ENCODE measurements around the gene TM9SF2. TPM values are rescaled to one million over a fixed set of nuclear protein-coding genes. Genes with fewer than 3 reads are reported as not detected.
A peak's percentile ranks its signal among the peaks of the same experiment; 100 is the strongest.

TM9SF2 gene
- polyA plus RNA-seq, 2 donors, result 26.3 to 48.0 TPM

- Histone ChIP-seq H3K4me3 (ENCODE audit: low read depth in 1 of 2, low read length in 2 of 2) (no peak overlapping the region), H3K27me3 (ENCODE audit: control insufficient read depth in 1 of 2, insufficient read depth in 2 of 2, low read length in 2 of 2) (no peaks in the 10 kb centered on the region), H3K9me3 (ENCODE audit: control insufficient read depth in 2 of 2, insufficient read depth in 1 of 2, low read depth in 1 of 2, low read length in 1 of 2) (no peaks in the 10 kb centered on the region), H3K4me1 (ENCODE audit: control insufficient read depth in 2 of 2, insufficient read depth in 2 of 2, low read length in 1 of 2) (no peaks in the 10 kb centered on the region), H3K36me3 (ENCODE audit: control insufficient read depth in 2 of 2, insufficient read depth in 2 of 2, low read length in 1 of 2) (peaks cover 0 to 12% of the 10 kb centered on the region in 2 donors), H3K27ac (ENCODE audit: low read depth in 2 of 2, low read length in 1 of 2) (no peak overlapping the region)
- WGBS, 2 donors, result 76 to 81% methylated on average over 7 of the region's 7 CpGs
Measured at GRCh38 chr13:99526549-99526948, 25.3 kb downstream of the TM9SF2 start.

GRCh38 chr13:99527301-99527700, 26.0 kb downstream of the TM9SF2 start:
- Histone ChIP-seq H3K27ac (ENCODE audit: low read depth in 2 of 2, low read length in 1 of 2) (no peak overlapping the region), H3K4me1 (ENCODE audit: control insufficient read depth in 2 of 2, insufficient read depth in 2 of 2, low read length in 1 of 2) (no peaks in the 10 kb centered on the region), H3K9me3 (ENCODE audit: control insufficient read depth in 2 of 2, insufficient read depth in 1 of 2, low read depth in 1 of 2, low read length in 1 of 2) (no peaks in the 10 kb centered on the region), H3K36me3 (ENCODE audit: control insufficient read depth in 2 of 2, insufficient read depth in 2 of 2, low read length in 1 of 2) (peaks cover 0 to 11% of the 10 kb centered on the region in 2 donors), H3K27me3 (ENCODE audit: control insufficient read depth in 1 of 2, insufficient read depth in 2 of 2, low read length in 2 of 2) (no peaks in the 10 kb centered on the region), H3K4me3 (ENCODE audit: low read depth in 1 of 2, low read length in 2 of 2) (no peak overlapping the region)
- WGBS, 2 donors, result 74 to 80% methylated on average over 6 of the region's 6 CpGs

DNA sequence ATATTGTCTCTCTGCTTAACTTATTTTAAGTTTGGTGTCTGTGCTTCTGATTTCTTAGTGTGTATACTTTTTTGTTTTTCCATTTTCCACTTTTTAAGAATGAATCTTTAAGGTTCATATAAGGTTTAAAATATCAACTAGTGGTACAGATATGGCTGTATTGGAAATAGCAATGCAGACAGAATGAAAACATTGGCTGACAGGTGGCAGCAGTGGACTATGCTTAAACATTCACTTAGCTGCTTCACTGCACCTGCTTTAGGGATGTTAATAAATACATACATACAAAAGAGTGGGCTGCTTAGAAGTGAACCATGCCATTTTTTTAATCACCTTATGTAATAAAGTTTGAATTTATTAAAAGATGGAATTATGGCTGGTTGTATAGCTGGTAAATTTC, 27.3 kb downstream of the TM9SF2 start:
- Histone ChIP-seq H3K4me1 (ENCODE audit: control insufficient read depth in 2 of 2, insufficient read depth in 2 of 2, low read length in 1 of 2) (no peaks in the 10 kb centered on the region), H3K9me3 (ENCODE audit: control insufficient read depth in 2 of 2, insufficient read depth in 1 of 2, low read depth in 1 of 2, low read length in 1 of 2) (no peaks in the 10 kb centered on the region), H3K4me3 (ENCODE audit: low read depth in 1 of 2, low read length in 2 of 2) (no peak overlapping the region), H3K27ac (ENCODE audit: low read depth in 2 of 2, low read length in 1 of 2) (no peak overlapping the region), H3K27me3 (ENCODE audit: control insufficient read depth in 1 of 2, insufficient read depth in 2 of 2, low read length in 2 of 2) (no peaks in the 10 kb centered on the region), H3K36me3 (ENCODE audit: control insufficient read depth in 2 of 2, insufficient read depth in 2 of 2, low read length in 1 of 2) (peaks cover 0 to 10% of the 10 kb centered on the region in 2 donors)

GRCh38 chr13:99536023-99536422, 34.8 kb downstream of the TM9SF2 start:
- Histone ChIP-seq H3K27ac (ENCODE audit: low read depth in 2 of 2, low read length in 1 of 2) (no peak overlapping the region), H3K4me1 (ENCODE audit: control insufficient read depth in 2 of 2, insufficient read depth in 2 of 2, low read length in 1 of 2) (no peaks in the 10 kb centered on the region), H3K9me3 (ENCODE audit: control insufficient read depth in 2 of 2, insufficient read depth in 1 of 2, low read depth in 1 of 2, low read length in 1 of 2) (no peaks in the 10 kb centered on the region), H3K27me3 (ENCODE audit: control insufficient read depth in 1 of 2, insufficient read depth in 2 of 2, low read length in 2 of 2) (no peaks in the 10 kb centered on the region), H3K36me3 (ENCODE audit: control insufficient read depth in 2 of 2, insufficient read depth in 2 of 2, low read length in 1 of 2) (peaks cover 0 to 4% of the 10 kb centered on the region in 2 donors), H3K4me3 (ENCODE audit: low read depth in 1 of 2, low read length in 2 of 2) (no peak overlapping the region)
- 89 to 91% methylated on average over 2 of the region's 2 CpGs for WGBS, 2 donors

DNA sequence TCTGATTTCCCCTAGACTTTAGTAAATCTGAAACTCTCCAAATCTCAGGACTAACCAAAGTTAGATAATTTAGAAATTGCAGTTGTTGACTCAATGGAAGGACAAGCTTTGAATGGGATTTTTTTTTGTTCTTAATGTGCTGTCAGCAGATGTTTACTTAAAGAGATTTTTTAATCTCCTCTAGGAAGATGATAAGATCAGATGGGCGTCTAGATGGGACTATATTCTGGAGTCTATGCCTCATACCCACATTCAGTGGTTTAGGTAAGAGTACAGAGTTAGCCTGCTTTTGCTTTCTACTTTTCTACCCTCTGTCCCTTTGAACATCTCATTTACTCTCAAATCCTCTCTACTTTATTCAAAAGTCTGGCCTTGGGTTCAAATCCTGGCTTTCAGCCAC, 39.3 kb downstream of the TM9SF2 start:
- H3K9me3 ChIP-seq (ENCODE audit: control insufficient read depth in 2 of 2, insufficient read depth in 1 of 2, low read depth in 1 of 2, low read length in 1 of 2), result no peaks in the 10 kb centered on the region
- WGBS, 2 donors, result 58 to 72% methylated on average over 1 of the region's 1 CpG
- H3K36me3 ChIP-seq (ENCODE audit: control insufficient read depth in 2 of 2, insufficient read depth in 2 of 2, low read length in 1 of 2), result peaks cover 0 to 17% of the 10 kb centered on the region in 2 donors
- H3K4me1 ChIP-seq (ENCODE audit: control insufficient read depth in 2 of 2, insufficient read depth in 2 of 2, low read length in 1 of 2), result peaks cover 0 to 4% of the 10 kb centered on the region in 2 donors
- no peaks in the 10 kb centered on the region for H3K27me3 ChIP-seq (ENCODE audit: control insufficient read depth in 1 of 2, insufficient read depth in 2 of 2, low read length in 2 of 2)
- no peak overlapping the region for H3K4me3 ChIP-seq (ENCODE audit: low read depth in 1 of 2, low read length in 2 of 2)
- no peak overlapping the region for H3K27ac ChIP-seq (ENCODE audit: low read depth in 2 of 2, low read length in 1 of 2)

DNA sequence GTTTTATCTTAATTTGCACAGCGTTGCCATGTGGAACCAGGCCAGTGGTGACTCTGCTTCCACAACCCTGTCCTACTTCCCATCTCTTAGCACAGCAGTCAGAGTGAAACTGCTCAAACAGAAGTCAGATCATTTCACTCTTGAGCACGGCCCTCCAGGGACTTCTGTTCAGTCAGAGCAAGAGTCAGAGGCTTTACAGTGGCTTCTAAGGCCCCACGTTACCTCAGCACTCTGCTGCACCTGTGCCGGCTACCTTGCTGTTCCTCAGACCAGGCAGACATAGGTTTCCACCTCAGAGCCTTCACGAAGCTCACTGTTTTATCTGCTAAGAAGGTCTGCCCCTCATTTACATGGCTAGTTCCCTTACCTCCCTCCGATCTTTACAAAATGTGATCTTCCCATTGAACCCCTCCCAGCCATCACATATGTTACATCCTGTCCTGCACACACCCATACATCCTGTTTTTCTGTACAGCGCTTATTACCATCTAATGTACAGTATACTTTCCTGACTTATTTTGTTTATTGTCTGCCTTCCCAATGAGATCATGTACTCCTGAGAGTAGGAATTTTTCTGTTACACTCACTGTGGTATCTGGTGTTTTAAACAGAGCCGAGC, 41.6 kb downstream of the TM9SF2 start:
- Histone ChIP-seq H3K36me3 (ENCODE audit: control insufficient read depth in 2 of 2, insufficient read depth in 2 of 2, low read length in 1 of 2) (peaks cover 3 to 25% of the 10 kb centered on the region in 2 donors), H3K27ac (ENCODE audit: low read depth in 2 of 2, low read length in 1 of 2) (peak overlapping the region in 1 of 2 donors; percentile 22), H3K9me3 (ENCODE audit: control insufficient read depth in 2 of 2, insufficient read depth in 1 of 2, low read depth in 1 of 2, low read length in 1 of 2) (no peaks in the 10 kb centered on the region), H3K4me1 (ENCODE audit: control insufficient read depth in 2 of 2, insufficient read depth in 2 of 2, low read length in 1 of 2) (peaks cover 0 to 4% of the 10 kb centered on the region in 2 donors), H3K27me3 (ENCODE audit: control insufficient read depth in 1 of 2, insufficient read depth in 2 of 2, low read length in 2 of 2) (no peaks in the 10 kb centered on the region), H3K4me3 (ENCODE audit: low read depth in 1 of 2, low read length in 2 of 2) (no peak overlapping the region)
- WGBS, 2 donors, result 77 to 82% methylated on average over 8 of the region's 8 CpGs

- Histone ChIP-seq H3K4me1 (ENCODE audit: control insufficient read depth in 2 of 2, insufficient read depth in 2 of 2, low read length in 1 of 2) (peaks cover 0 to 4% of the 10 kb centered on the region in 2 donors), H3K27me3 (ENCODE audit: control insufficient read depth in 1 of 2, insufficient read depth in 2 of 2, low read length in 2 of 2) (no peaks in the 10 kb centered on the region), H3K36me3 (ENCODE audit: control insufficient read depth in 2 of 2, insufficient read depth in 2 of 2, low read length in 1 of 2) (peaks cover 3 to 24% of the 10 kb centered on the region in 2 donors), H3K9me3 (ENCODE audit: control insufficient read depth in 2 of 2, insufficient read depth in 1 of 2, low read depth in 1 of 2, low read length in 1 of 2) (no peaks in the 10 kb centered on the region), H3K4me3 (ENCODE audit: low read depth in 1 of 2, low read length in 2 of 2) (no peak overlapping the region), H3K27ac (ENCODE audit: low read depth in 2 of 2, low read length in 1 of 2) (no peak overlapping the region)
- 91 to 98% methylated on average over 5 to 6 of the region's 6 CpGs for WGBS, 2 donors
Measured at GRCh38 chr13:99545361-99545760, 44.1 kb downstream of the TM9SF2 start.

DNA sequence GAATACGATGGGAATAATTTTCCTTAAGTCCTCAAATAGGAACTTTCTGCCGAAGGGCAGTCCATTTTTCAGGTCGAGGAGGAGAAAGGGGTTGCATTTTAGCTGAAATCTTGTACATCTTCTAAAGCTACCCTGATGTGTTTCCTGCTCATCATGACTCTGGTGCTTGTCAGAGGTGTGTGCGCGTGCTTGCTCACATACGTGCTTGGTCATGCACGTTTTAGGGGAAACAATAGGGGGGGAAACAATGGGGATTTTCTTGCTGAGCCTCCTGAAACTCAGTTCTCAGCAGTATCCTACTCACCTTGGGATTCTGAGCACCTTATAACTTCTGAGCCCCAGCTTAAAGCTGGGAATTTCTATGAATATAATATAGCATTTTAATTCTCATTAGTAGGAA, 44.7 kb downstream of the TM9SF2 start:
- no peak overlapping the region for H3K27ac ChIP-seq (ENCODE audit: low read depth in 2 of 2, low read length in 1 of 2)
- WGBS, 2 donors, result 77 to 79% methylated on average over 7 of the region's 7 CpGs
- no peaks in the 10 kb centered on the region for H3K27me3 ChIP-seq (ENCODE audit: control insufficient read depth in 1 of 2, insufficient read depth in 2 of 2, low read length in 2 of 2)
- H3K9me3 ChIP-seq (ENCODE audit: control insufficient read depth in 2 of 2, insufficient read depth in 1 of 2, low read depth in 1 of 2, low read length in 1 of 2), result no peaks in the 10 kb centered on the region
- no peak overlapping the region for H3K4me3 ChIP-seq (ENCODE audit: low read depth in 1 of 2, low read length in 2 of 2)
- H3K36me3 ChIP-seq (ENCODE audit: control insufficient read depth in 2 of 2, insufficient read depth in 2 of 2, low read length in 1 of 2), result peaks cover 3 to 24% of the 10 kb centered on the region in 2 donors
- H3K4me1 ChIP-seq (ENCODE audit: control insufficient read depth in 2 of 2, insufficient read depth in 2 of 2, low read length in 1 of 2), result peaks cover 0 to 4% of the 10 kb centered on the region in 2 donors

DNA sequence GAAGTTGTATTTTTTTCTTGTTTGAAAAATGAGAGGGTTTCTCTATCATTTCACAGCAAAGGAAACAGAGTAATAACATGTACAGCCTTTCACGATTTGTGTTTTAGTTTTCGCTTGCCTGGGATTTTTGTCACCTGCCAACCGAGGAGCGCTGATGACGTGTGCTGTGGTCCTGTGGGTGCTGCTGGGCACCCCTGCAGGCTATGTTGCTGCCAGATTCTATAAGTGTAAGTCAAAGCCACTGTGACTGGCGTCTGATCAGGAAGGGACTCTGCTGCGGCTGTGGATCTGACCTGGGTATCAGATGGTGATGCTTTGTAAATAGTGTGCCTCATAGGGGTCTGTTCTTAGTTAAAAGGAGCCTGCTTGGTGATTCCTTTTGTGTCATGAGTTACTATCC, 45.6 kb downstream of the TM9SF2 start:
- no peak overlapping the region for H3K4me3 ChIP-seq (ENCODE audit: low read depth in 1 of 2, low read length in 2 of 2)
- no peaks in the 10 kb centered on the region for H3K9me3 ChIP-seq (ENCODE audit: control insufficient read depth in 2 of 2, insufficient read depth in 1 of 2, low read depth in 1 of 2, low read length in 1 of 2)
- WGBS, 2 donors, result 89% methylated on average over 7 of the region's 7 CpGs
- H3K27ac ChIP-seq (ENCODE audit: low read depth in 2 of 2, low read length in 1 of 2), result peak overlapping the region in 1 of 2 donors; percentile 40
- H3K4me1 ChIP-seq (ENCODE audit: control insufficient read depth in 2 of 2, insufficient read depth in 2 of 2, low read length in 1 of 2), result peaks cover 0 to 4% of the 10 kb centered on the region in 2 donors
- peaks cover 3 to 26% of the 10 kb centered on the region in 2 donors for H3K36me3 ChIP-seq (ENCODE audit: control insufficient read depth in 2 of 2, insufficient read depth in 2 of 2, low read length in 1 of 2)
- no peaks in the 10 kb centered on the region for H3K27me3 ChIP-seq (ENCODE audit: control insufficient read depth in 1 of 2, insufficient read depth in 2 of 2, low read length in 2 of 2)

- Histone ChIP-seq H3K36me3 (ENCODE audit: control insufficient read depth in 2 of 2, insufficient read depth in 2 of 2, low read length in 1 of 2) (peaks cover 7 to 18% of the 10 kb centered on the region in 2 donors), H3K4me3 (ENCODE audit: low read depth in 1 of 2, low read length in 2 of 2) (no peak overlapping the region)
- 72 to 73% methylated on average over 4 of the region's 4 CpGs for WGBS, 2 donors
Measured at GRCh38 chr13:99548448-99548847, 47.2 kb downstream of the TM9SF2 start.

More at GRCh38 chr13:99548448-99548847, 47.2 kb downstream of the TM9SF2 start:
- no peaks in the 10 kb centered on the region for H3K4me1 ChIP-seq (ENCODE audit: control insufficient read depth in 2 of 2, insufficient read depth in 2 of 2, low read length in 1 of 2)
- H3K27ac ChIP-seq (ENCODE audit: low read depth in 2 of 2, low read length in 1 of 2), result no peak overlapping the region
- H3K9me3 ChIP-seq (ENCODE audit: control insufficient read depth in 2 of 2, insufficient read depth in 1 of 2, low read depth in 1 of 2, low read length in 1 of 2), result no peaks in the 10 kb centered on the region
- no peaks in the 10 kb centered on the region for H3K27me3 ChIP-seq (ENCODE audit: control insufficient read depth in 1 of 2, insufficient read depth in 2 of 2, low read length in 2 of 2)
